ENCODE data around the gene WDR5. TPM values are rescaled to one million over a fixed set of nuclear protein-coding genes. Genes with fewer than 3 reads are reported as not detected.

WDR5 gene
- polyA plus RNA-seq, 3 donors = 22.6 to 22.9 (median 22.9) TPM

DNA sequence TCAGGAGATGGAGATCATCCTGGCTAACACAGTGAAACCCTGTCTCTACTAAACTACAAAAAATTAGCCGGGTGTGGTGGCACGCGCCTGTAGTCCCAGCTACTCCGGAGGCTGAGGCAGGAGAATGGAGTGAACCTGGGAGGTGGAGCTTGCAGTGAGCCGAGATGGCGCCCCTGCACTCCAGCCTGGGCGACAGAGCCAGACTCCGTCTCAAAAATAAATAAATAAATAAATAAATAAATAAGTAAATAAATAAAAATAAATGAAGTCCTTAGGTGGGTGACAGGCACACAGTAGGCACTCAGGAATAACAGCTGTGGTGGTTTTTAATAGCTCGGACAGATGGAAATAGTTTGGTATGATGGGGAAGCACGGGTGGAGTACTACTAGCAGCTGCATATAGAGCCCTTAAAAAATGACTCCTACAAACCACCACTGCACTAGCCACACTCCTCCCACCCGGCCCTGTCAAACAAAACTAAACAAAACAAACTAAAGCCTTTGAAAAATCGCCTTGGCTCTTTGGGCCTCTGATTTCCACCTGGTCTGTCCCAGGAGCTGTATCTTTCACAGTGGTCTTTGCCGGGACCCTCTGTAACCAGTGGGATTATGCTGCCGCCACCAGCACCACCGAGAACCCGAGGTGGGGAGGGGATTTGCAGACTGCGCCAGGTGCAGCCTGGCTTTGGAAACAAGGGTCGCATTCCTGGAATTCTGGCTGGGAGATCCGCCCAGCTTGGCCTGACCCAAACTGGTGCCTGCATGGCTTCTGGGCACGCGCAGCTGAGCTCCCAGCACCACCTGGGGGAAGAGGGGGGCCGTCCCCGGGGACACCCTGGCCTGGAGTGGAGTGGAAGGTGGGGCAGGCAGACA lies 5.1 kb upstream of the WDR5 start:
- H3K27ac ChIP-seq (ENCODE audit: low read depth, low read length) = no peak overlapping the region
- WGBS, 3 donors = 33 to 54% (median 54%) methylated on average over 22 to 23 of the region's 23 CpGs

DNA sequence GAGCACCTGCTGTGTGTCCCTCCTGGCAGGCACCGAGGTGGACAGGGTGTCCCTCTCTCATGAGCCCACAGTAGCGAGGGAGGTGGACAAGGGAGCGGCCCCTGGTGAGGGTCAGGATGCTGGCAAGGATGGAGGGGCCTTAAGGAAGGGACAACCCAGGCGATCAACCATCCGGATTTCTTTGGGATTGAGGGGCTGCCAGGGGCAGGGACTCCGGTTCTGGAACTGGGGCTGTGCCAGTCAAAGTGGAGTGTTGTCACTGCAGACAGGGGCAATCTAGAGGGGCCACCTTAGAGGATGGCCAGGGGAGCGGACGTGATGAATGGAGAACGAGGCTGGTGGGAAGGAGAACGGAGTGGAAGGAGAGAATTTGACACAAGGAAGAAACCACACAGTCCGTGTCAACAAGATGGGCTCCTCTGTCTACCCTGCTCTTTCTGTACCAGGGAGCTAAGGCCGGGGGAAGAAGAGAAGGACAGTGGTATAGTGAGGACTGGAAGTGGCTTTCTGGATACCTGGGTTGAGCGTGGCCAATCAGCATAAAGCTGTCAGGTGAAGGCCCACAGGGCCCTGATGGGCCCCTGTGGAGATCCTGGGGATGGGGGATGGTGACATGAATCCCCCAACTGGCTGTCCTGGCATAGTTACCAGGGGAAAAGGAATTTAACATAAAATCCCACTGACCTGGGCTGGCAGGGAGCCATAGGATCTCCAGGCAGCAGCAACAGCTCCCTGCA lies 4.2 kb upstream of the WDR5 start:
- WGBS, 3 donors = 67 to 84% (median 71%) methylated on average over 13 of the region's 13 CpGs
- no peak overlapping the region for H3K27ac ChIP-seq (ENCODE audit: low read depth, low read length)

DNA sequence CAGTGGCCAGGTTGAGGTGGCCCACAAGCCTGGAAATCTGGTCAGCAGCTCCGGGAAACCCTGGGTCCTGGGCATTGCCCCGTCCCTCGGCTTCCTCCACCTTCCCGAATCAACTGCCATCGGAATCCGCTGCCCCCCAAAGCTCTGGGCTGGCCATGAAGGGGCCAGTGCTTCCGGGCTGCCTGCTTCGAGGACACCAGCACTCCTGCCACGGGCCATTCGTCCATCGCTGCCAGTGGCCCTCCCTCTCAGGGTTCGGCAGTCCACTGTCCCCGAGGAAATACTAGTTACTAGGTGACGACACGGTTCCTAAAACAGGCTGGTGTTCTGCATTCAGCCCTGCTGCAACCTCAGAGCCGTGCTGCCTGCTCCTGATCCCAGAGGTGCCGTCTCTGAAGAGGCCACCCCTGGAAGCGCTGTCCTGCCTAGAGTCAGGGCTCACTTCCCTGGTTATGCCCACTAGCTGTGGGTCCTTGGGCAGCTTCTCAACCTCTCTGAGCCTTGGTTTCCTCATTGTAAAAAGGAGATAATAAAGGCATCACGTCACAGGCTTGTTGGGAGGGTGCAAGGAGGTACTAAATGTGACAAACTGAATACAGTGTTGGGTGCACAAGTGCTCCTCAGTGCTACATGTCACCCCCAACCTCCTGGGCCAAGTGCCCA lies 3.5 kb upstream of the WDR5 start:
- 70 to 82% (median 75%) methylated on average over 19 of the region's 19 CpGs for WGBS, 3 donors
- no peak overlapping the region for H3K27ac ChIP-seq (ENCODE audit: low read depth, low read length)

DNA sequence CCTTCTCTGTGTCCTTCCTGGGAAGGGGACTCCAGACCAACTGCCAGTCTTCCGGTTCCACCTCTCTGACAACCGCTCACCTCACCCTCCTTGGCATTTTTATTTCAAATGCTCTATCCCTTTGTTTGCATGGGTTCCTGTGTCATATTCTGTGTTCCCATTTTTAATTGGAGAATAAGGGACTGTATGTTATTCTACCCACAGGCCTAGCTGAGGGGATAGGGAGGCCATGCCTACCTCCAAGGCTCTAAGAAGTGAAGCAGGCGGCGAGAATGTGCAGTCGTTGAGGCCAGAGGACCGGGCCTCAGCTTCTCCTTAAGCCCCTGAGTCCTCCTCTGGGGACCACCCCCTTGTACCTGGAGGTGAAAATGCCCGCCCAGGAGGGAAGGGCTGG lies 936 bp upstream of the WDR5 start:
- no peak overlapping the region for H3K27ac ChIP-seq (ENCODE audit: low read depth, low read length)
- WGBS, 3 donors = 9 to 21% (median 21%) methylated on average over 6 to 7 of the region's 7 CpGs

DNA sequence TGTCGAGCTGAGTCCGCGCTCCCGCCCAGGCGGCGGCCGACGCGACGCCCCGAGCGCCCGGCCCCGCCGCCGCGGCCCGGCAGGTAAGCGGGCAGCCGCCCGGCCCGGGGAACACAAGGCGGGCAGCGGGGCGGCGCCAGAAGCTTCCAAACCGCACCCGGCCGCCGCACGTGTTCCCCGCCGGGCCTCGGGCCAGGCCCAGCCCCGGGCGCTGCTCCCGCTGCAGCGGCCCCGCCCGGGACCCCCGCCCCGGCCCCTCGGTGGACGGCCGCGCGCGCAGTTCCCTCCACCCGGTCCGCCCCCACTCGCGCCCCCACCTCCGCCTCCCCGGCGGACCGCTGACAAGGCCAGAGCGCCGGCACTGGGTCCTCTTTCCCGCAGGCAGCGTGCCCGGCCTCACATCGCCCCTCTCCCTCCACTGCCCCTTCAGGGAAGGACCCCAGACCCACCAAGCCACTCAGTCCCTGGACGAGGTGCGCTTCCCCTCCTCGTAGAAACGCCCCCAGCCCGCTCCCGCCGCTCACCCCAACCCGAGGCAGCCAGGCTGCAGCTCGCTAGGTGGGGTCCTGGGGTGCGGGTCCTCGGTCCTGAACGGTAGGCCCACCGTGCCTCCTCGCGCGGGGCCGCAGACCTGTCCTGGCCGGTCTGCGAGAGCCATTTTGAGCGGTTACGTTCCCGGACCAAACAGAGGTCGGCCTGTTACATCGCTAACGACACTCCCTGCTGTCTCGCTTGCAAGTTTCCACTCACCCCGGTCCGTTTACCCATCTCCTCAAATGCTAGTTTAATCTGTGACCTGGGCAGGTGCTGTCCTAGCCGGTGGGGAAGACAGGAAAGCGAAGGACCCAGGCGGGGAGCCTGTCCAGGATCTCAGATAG lies 475 bp downstream of the WDR5 start:
- H3K27ac ChIP-seq (ENCODE audit: low read depth, low read length) = no peak overlapping the region
- 1% methylated on average over 64 to 93 of the region's 93 CpGs for WGBS, 3 donors

DNA sequence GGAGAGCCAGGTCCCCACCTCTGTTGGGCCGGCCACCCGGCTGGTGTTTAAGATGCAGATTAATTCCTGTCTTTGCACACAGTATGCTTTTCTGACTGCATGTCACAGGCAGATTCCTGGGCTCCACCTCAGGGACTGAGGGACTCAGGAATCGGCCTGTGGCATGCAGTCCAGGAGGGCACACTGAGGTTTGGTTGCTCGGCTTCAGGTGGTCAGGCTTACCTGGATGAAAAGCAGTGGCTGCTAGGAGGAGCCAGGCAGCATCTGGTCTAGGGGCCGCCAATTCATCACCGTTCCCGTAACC lies 1.1 kb downstream of the WDR5 start:
- no peak overlapping the region for H3K27ac ChIP-seq (ENCODE audit: low read depth, low read length)
- 19 to 54% (median 45%) methylated on average over 7 of the region's 7 CpGs for WGBS, 3 donors

DNA sequence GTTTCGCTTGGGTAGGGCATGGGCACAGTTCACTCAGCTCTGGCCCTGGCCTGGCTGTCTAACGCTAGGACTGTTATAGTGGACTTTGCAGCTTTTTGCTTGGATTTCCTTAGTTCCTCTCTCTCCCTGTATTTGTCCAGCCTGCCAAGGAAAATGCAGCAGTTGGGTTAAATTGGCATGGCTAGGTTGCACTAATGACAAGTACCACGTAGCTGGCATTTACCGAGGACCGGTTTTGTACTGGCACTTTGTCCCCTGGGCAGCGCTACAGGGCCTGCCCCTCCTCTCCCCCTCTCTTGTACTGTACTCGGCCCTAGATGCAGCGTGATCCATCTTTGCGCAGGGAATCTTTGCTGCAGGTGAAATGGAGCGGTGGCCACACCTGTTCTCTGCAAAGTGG lies 2.4 kb downstream of the WDR5 start:
- WGBS, 3 donors = 47 to 89% (median 83%) methylated on average over 10 of the region's 10 CpGs
- H3K27ac ChIP-seq (ENCODE audit: low read depth, low read length) = no peak overlapping the region

DNA sequence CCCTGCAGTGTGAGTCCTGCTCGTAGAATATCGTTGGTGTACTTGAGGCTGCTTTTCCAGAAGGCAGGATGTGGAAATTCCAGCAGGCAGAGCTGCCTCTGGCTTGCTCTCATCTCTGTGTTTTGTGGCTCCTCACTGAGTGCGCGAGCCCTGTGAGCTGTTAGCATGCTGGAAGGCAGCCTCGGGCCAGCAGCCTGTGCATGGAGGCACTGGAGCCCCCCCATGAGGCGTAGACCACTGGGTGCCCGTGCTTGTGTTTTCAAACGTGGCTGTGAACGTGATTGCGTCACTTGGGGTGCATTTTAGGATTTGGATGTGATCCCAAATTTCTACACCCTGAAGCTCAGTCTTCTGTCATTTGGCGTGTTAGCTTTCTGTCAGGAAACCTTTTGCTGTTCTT lies 3.2 kb downstream of the WDR5 start:
- 54 to 71% (median 56%) methylated on average over 11 of the region's 11 CpGs for WGBS, 3 donors
- no peak overlapping the region for H3K27ac ChIP-seq (ENCODE audit: low read depth, low read length)

DNA sequence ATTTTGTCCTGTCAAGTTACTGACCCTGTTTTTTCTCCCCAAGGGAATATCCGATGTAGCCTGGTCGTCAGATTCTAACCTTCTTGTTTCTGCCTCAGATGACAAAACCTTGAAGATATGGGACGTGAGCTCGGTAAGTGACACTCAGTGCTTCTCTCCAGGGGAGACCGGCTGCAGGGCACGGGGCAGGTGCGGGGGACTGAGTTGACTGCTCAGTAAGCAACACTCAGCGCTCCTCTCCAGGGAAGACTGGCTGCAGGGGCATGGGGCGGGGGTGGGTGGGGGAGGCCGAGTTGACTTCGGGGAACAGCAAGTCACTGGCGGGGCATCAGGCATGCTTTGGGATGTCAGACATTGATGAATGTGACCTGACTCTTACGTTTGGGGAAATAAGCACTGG lies 6.0 kb downstream of the WDR5 start:
- no peak overlapping the region for H3K27ac ChIP-seq (ENCODE audit: low read depth, low read length)
- 86 to 92% (median 91%) methylated on average over 13 of the region's 13 CpGs for WGBS, 3 donors

DNA sequence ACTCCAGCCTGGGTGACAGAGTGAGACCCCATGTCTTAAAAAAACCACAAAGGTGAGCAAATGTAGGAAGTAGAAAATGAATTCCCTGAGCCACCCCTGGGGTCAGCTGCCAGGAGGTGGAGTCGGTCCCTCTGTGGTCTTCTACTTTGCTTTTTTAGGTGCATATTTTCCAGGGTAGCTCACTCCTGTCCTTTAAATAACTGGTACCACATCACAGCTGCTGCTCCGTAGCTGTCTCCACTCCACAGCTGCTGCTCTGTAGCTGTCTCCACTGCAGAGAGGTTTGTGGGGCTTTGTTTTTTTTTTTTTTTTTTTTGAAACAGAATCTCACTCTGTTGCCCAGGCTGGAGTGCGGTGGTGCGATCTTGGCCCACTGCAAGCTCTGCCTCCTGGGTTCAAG lies 8.9 kb downstream of the WDR5 start:
- H3K27ac ChIP-seq (ENCODE audit: low read depth, low read length) = no peak overlapping the region

DNA sequence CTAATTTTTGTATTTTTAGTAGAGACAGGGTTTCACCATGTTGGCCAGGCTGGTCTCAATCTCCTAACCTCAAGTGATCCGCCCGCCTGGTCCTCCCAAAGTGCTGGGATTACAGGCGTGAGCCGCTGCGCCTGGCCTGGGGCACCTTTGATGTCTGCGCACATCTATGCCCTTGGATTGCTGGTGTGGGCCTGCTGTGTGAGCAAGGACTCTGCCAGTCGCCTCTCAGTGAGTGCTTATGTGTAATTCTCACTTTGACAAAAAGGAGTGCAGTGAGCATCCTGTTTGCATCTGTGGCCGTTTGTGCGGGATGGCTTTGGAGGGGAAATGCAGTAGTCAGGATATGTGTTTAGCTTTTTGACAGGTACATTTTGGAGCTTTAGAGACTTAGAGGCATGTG lies 9.4 kb downstream of the WDR5 start:
- 93 to 94% (median 93%) methylated on average over 9 of the region's 9 CpGs for WGBS, 3 donors
- H3K27ac ChIP-seq (ENCODE audit: low read depth, low read length) = no peak overlapping the region

More for the DNA sequence above, 8.9 kb downstream of the WDR5 start:
- WGBS, 3 donors = 86 to 96% (median 91%) methylated on average over 4 of the region's 4 CpGs

DNA sequence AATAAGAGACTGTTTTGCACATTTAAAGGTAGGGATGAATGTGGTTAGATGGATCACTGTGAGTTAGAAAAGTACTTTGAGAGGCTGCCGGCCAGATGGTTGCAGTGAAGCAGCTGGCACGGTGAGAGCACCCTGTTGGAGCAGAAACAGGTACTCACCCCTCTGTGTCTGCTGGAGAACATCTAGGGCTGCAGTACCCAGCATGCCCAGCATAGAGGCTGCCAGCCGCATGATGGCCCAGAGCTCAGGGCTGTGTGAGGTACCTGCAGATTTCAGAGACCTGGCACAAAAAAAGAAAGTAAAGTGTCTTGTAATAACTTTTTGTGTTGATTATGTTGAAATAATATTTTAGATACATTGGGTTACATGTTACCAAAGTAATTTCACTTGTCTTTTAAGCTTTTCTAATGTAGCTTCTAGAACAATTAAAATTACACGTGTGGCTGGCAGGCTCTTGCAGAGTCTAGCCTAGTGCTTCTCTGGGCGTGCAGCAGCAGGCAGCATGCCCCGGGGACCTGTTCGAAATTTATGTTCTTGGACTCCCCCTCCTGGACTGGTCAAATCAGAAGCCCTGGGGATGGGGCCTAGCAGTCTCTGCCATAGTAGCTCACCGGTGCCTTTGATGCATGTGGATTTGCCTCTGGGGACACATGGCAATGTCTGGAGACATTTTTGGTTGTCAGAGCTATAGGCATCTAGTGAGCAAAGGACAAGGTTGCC lies 11.1 kb downstream of the WDR5 start:
- 77 to 87% (median 87%) methylated on average over 8 of the region's 8 CpGs for WGBS, 3 donors
- no peak overlapping the region for H3K27ac ChIP-seq (ENCODE audit: low read depth, low read length)

DNA sequence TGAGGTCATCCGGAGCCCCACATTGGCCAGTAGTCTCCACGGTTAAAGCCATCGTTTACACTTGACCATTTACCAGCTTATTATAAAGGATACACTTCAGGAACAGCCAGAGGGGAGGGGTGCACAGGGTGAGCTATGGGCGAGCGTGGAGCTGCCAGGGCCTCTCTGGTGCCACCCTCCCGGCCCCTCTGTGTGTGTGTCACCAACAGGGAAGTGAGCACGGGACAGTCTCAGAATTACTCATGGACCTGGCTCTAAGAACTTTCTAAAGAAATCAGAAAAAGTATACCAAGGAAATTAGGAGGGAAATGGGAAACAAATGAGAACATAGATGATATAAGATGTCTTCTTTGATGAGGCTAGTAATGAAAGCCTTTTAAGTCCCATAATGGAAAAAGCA lies 13.5 kb downstream of the WDR5 start:
- 87 to 91% (median 91%) methylated on average over 7 of the region's 7 CpGs for WGBS, 3 donors

DNA sequence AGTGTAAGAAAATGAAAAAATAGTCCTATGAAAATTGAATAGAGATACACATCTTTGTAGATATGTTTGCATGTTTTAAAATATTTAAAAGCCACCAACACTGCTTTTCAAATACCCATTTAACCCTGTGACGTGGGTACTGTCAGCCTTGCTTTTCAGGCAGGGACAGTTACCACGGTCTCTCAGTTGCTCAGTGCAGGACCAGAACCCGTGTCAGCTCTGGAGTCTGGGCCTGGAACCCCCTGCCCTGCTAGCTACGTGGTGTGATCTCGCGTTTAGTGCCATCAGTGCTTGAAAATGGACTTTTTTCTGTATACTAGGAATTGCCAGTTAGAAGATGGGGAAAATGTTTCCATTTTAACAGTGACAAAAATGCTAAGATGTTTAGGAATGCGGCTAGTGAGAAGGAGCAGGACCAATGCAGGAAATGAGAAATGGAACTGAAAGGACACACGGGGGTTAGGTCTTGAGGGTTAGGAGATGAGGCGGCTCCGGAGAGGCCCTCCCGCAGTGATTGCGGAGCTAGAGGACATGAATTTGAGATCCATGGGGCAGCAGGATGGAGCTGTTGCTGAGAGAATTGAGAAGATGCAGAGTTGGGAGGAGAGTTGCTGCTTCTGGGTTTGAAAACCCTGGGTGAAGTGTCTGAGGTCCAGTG lies 14.8 kb downstream of the WDR5 start:
- no peak overlapping the region for H3K27ac ChIP-seq (ENCODE audit: low read depth, low read length)
- 86 to 90% (median 88%) methylated on average over 12 of the region's 12 CpGs for WGBS, 3 donors

More for the DNA sequence above, 13.5 kb downstream of the WDR5 start:
- no peak overlapping the region for H3K27ac ChIP-seq (ENCODE audit: low read depth, low read length)

DNA sequence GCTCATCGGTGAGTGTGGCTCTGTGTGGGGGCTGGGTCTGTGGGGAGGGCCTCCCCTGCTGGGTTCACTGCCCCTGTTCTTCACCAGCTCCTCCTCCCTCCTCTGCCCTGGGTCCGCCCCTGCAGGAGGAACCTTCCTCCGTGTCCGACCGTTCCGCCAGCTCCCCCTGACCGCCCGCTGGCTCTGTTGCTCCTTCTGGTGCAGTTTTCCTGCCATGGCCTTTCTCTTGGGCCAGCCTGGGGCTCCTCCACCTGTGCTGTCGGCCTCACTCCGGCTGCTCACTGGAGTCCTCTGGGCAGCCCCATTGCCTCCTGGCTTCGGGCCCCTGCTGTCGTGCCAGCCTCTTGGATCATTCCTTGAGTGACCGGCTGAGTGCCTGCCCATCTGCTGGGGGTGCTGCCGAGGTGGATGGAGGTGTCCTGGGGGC lies 16.2 kb downstream of the WDR5 start:
- 85 to 94% (median 89%) methylated on average over 14 of the region's 14 CpGs for WGBS, 3 donors
- H3K27ac ChIP-seq (ENCODE audit: low read depth, low read length) = no peak overlapping the region

DNA sequence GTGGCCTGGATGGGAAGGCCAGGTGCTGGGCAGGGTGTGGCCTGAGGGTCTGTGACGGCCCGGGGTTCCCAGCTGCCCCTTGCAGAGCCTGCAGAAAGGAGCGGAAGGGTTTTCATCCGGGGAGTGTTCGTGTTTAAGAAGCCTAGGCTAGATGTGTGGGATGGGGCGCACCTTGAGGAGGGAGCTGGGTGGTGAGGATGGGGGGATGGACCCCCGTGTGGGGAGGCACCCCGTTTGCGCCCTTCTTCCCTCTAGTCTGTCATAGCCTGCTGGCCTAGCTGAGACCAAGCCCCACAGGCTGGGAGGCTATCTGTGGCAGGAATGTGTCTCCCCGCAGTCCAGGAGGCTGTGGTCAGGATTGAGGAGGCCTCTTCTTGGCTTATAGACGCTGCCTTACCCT lies 16.6 kb downstream of the WDR5 start:
- no peak overlapping the region for H3K27ac ChIP-seq (ENCODE audit: low read depth, low read length)
- 88 to 97% (median 92%) methylated on average over 11 of the region's 11 CpGs for WGBS, 3 donors

DNA sequence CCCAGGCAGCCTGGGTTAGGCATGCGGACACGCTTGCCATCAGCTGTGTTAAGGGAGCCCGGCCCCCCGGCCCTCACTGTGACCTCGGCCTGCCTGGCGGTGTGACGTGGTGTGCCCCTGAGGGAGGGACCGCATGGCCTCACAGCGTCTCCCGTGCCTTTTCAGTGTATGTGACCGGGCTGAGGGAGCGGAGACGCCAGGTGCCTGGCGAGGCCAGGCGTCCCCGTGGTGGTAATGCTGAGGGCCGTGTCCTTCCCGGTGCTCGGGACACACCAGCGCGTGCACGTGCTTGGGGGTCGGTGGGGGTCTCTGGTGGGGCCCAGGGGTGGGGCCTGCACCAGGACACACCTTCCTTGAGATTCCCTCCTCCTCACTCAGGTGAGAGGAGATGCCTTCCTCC lies 17.6 kb downstream of the WDR5 start:
- no peak overlapping the region for H3K27ac ChIP-seq (ENCODE audit: low read depth, low read length)
- WGBS, 3 donors = 95 to 97% (median 95%) methylated on average over 23 of the region's 23 CpGs
